ENCODE measurements around the gene HSPBP1.

GRCh38 chr19:55308281-55308680 is 28.4 kb upstream of the HSPBP1 start:
- TF ChIP-seq CTCF (IDR thresholded peaks at IDR 0.05 in 4 of 5, conservative IDR thresholded peaks at IDR 0.05 in 1 of 5) (no peak), POLR2A (IDR thresholded peaks at IDR 0.05) (no peak)
